K562 (cell line): ENCODE data around the gene HTR3E. TPM values are rescaled to one million over a fixed set of nuclear protein-coding genes. Genes with fewer than 3 reads are reported as not detected.

Source experiments
- ATAC-seq: fragments of 200-7000 bp; cut with Tn5 transposase; 3 replicates; pipeline ENCODE4 v1.9.1; 2020; ENCODE audit warnings: moderate library complexity
- BruUV-seq: library from RNA; stranded (reverse); fragments of 400-500 nt; replicated peaks from 2 replicates; lab custom pipeline; 2021; lab: Mats Ljungman, UMichigan
- CTCF ChIA-PET: fragments of 300-600 bp; formaldehyde crosslinking; extraction: SDS; loops from one replicate; lab custom pipeline; 2021; ENCODE audit warnings: low intra/inter-chr PET ratio; lab: Yijun Ruan, JAX
- POLR2A ChIA-PET: fragments of 300-600, 350-650 bp; sonication (Branson Sonifier 250); formaldehyde crosslinking; extraction: SDS; loops from one replicate; lab custom pipeline; 2021; ENCODE audit warnings: antibody characterized with exemption, inconsistent platforms; lab: Yijun Ruan, JAX
- DNase-seq, 4 experiments: peaks; one replicate each; pipeline versions ENCODE4 v3.0.0 to v3.0.0-alpha.2; 2011 to 2018; ENCODE audit warnings: low spot score in 3 of 4, mixed read lengths in 3 of 4; ENCODE audit errors: extremely low read depth in 1 of 4
- FAIRE-seq: peaks from 2 replicates; lab custom pipeline; 2011; peaks lifted over from hg19 to GRCh38; lab: Jason Lieb, UNC
- H2AFZ ChIP-seq: 2 replicates; pipeline ENCODE4 v1.6.0; 2011; ENCODE audit warnings: low read depth, low read length, control low read depth, inconsistent platforms
- H3K27ac ChIP-seq: fragments of 200-600 bp; 3 replicates; pipeline ENCODE4 v1.8.0; 2011; ENCODE audit warnings: low read depth, mild to moderate bottlenecking, control low read depth, inconsistent platforms, low read length, moderate library complexity, mixed read lengths; ENCODE audit errors: extremely low read depth
- H3K27me3 ChIP-seq, 2 experiments: fragments of 300-600 bp in 1 of 2; 2 replicates in 1 of 2; 3 replicates in 1 of 2; pipeline versions ENCODE4 v1.6.0 to v1.8.0; 2011; ENCODE audit warnings: inconsistent platforms in 2 of 2, low read length in 2 of 2, mild to moderate bottlenecking in 1 of 2, mixed read lengths in 1 of 2, moderate library complexity in 1 of 2; ENCODE audit not compliant: control insufficient read depth in 2 of 2, insufficient read depth in 2 of 2
- H3K36me3 ChIP-seq: fragments of 300-600 bp; 3 replicates; pipeline ENCODE4 v1.8.0; 2011; ENCODE audit warnings: mild to moderate bottlenecking, low read length, inconsistent platforms; ENCODE audit not compliant: control insufficient read depth, insufficient read depth
- H3K4me1 ChIP-seq, 2 experiments: fragments of 200-600 bp in 1 of 2; replicated peaks in 1 of 2; 2 replicates in 1 of 2; 3 replicates in 1 of 2; pipeline versions ENCODE4 v1.5.1 to v1.8.0; 2011; ENCODE audit warnings: inconsistent platforms in 2 of 2, low read length in 2 of 2, mild to moderate bottlenecking in 1 of 2, mixed read lengths in 1 of 2, moderate library complexity in 1 of 2; ENCODE audit not compliant: control insufficient read depth in 2 of 2, insufficient read depth in 2 of 2
- H3K4me2 ChIP-seq: 2 replicates; pipeline ENCODE4 v1.6.1; 2011; ENCODE audit warnings: low read length, control low read depth, inconsistent platforms, mixed read lengths; ENCODE audit not compliant: insufficient read depth
- H3K4me3 ChIP-seq: fragments of 200-600 bp; sonication (generic), shearing (Covaris generic); 2 replicates; pipeline ENCODE4 v1.5.1; 2016; ENCODE audit warnings: control low read depth, inconsistent platforms
- H3K79me2 ChIP-seq: fragments of 200-600 bp; 3 replicates; pipeline ENCODE4 v1.8.0; 2011; ENCODE audit warnings: low read length, inconsistent platforms; ENCODE audit not compliant: control insufficient read depth, insufficient read depth
- H3K9ac ChIP-seq, 2 experiments: 2 replicates each; pipeline versions ENCODE4 v1.6.0 to v1.6.1; 2011; ENCODE audit warnings: low read depth in 2 of 2, low read length in 2 of 2, control low read depth in 1 of 2, inconsistent platforms in 1 of 2, mild to moderate bottlenecking in 1 of 2, mixed read lengths in 1 of 2; ENCODE audit not compliant: insufficient read depth in 1 of 2
- H3K9me1 ChIP-seq: one replicate; pipeline ENCODE4 v1.6.0; 2011; ENCODE audit warnings: inconsistent platforms, mild to moderate bottlenecking, low read length, moderate library complexity; ENCODE audit not compliant: control insufficient read depth, insufficient read depth
- H3K9me3 ChIP-seq: replicated peaks from 2 replicates; pipeline ENCODE4 v1.5.1; 2011; ENCODE audit warnings: low read depth, low read length, inconsistent platforms; ENCODE audit not compliant: control insufficient read depth, insufficient read depth
- H4K20me1 ChIP-seq: replicated peaks from 2 replicates; pipeline ENCODE4 v1.6.1; 2011; ENCODE audit warnings: low read length, inconsistent platforms, mixed read lengths; ENCODE audit not compliant: control insufficient read depth, insufficient read depth
- ARNT ChIP-seq, 2 experiments: fragments of 450-650 bp; IDR thresholded peaks; 2 replicates each; pipeline ENCODE4 v1.6.1; 2016; ENCODE audit warnings: mild to moderate bottlenecking in 1 of 2
- MEIS2 ChIP-seq: fragments of 450-650 bp; IDR thresholded peaks from 2 replicates; pipeline ENCODE4 v1.6.1; 2014; ENCODE audit warnings: mild to moderate bottlenecking; ENCODE audit not compliant: partially characterized antibody
- NFRKB ChIP-seq: fragments of 450-650 bp; IDR thresholded peaks from 2 replicates; pipeline ENCODE4 v1.6.1; 2016; ENCODE audit warnings: low read depth
- RAD21 ChIP-seq, 2 experiments: fragments of 250-450 bp in 1 of 2; fragments of 450-650 bp in 1 of 2; sonication (Bioruptor Pico) in 1 of 2; formaldehyde crosslinking in 1 of 2; IDR thresholded peaks in 1 of 2; conservative IDR thresholded peaks in 1 of 2; 2 replicates each; pipeline versions ENCODE4 v1.4.0 to v1.8.0; 2020 to 2022; ENCODE audit warnings: mild to moderate bottlenecking in 2 of 2, moderate library complexity in 1 of 2
- SRSF1 ChIP-seq: fragments of 200-400 bp; formaldehyde crosslinking; IDR thresholded peaks from 2 replicates; pipeline ENCODE4 v1.6.1; 2017; ENCODE audit warnings: mild to moderate bottlenecking, low read depth, low read length, moderate library complexity
- ZFX ChIP-seq: sonication (generic); formaldehyde crosslinking; IDR thresholded peaks from 2 replicates; pipeline ENCODE4 v1.8.0; 2022; ENCODE audit warnings: mild to moderate bottlenecking, missing genetic modification reagents, moderate library complexity
- ZNF324 ChIP-seq: fragments of 250-450 bp; sonication (Bioruptor Pico); IDR thresholded peaks from 2 replicates; pipeline ENCODE4 v1.4.0; 2020; ENCODE audit warnings: mild to moderate bottlenecking
- ZNF445 ChIP-seq: fragments of 250-450 bp; sonication (Bioruptor Pico); IDR thresholded peaks from 2 replicates; pipeline ENCODE4 v1.4.0; 2020; ENCODE audit warnings: low read depth, mild to moderate bottlenecking, moderate library complexity
- WGBS: fragments of 100-300 bp; shearing (Covaris generic); methylation state at CpG from one replicate; pipeline ENCODE4 v1.1.6; 2016; ENCODE audit warnings: low coverage, mixed read lengths; ENCODE audit not compliant: insufficient coverage; ENCODE audit errors: missing lambda C conversion rate; 5-methylcytosine and 5-hydroxymethylcytosine counted together
- in situ Hi-C: fragments of 300-500 bp; cut with MboI; formaldehyde crosslinking; loops from 4 replicates; pipeline ENCODE4 v1.15.0; 2018; ENCODE audit warnings: inconsistent platforms, mixed read lengths
- intact Hi-C: fragments of 100-400 bp; cut with micrococcal nuclease; formaldehyde crosslinking; loops from 2 replicates; pipeline ENCODE4 v1.14.2; 2022
- polyA plus RNA-seq, 8 experiments: library from polyadenylated mRNA; depleted of rRNA in 4 of 8; stranded (reverse) in 5 of 8; unstranded in 3 of 8; fragments of >200 nt; fragmentation: Nextera tagmentation in 2 of 8; fragmentation: Illumina TruSeq in 1 of 8; extraction: Ambion mirVana in 2 of 8; extraction: Trizol in 1 of 8; gene quantifications; 2 replicates each; pipeline versions ENCODE4 v1.2.1 to v1.2.3, GENCODE V29; 2011 to 2014; ENCODE audit warnings: inconsistent platforms in 1 of 8, missing spikeins in 1 of 8
- total RNA-seq, 7 experiments: library from RNA; depleted of rRNA in 6 of 7; stranded (reverse); fragments of >200 nt in 6 of 7; fragmentation: Illumina TruSeq in 2 of 7; extraction: Trizol in 2 of 7; gene quantifications; 2 replicates each; pipeline versions ENCODE4 v1.2.1 to v1.2.3, GENCODE V29; 2011 to 2021; ENCODE audit warnings: low replicate concordance in 1 of 7
- TF ChIP-seq, protein P1 (sequence below), 2 experiments: IDR thresholded peaks in 1 of 2; conservative IDR thresholded peaks in 1 of 2; 2 replicates each; pipeline ENCODE4 v1.6.1; 2016; ENCODE audit warnings: low read depth in 2 of 2, mild to moderate bottlenecking in 1 of 2, missing compliant biosample characterization in 1 of 2, missing genetic modification characterization in 1 of 2, moderate library complexity in 1 of 2
- TF ChIP-seq, protein P2 (sequence below): IDR thresholded peaks from 2 replicates; pipeline ENCODE4 v1.6.1; 2014; ENCODE audit warnings: antibody characterized with exemption
- TF ChIP-seq, protein P3 (sequence below): fragments of 450-650 bp; IDR thresholded peaks from 2 replicates; pipeline ENCODE4 v1.6.1; 2016

HTR3E gene
- total and polyA plus RNA-seq, 9 of the 15 experiments (the other 6 are each of a cell fraction or from before 2014, with no cell fraction given), result not detected

DNA sequence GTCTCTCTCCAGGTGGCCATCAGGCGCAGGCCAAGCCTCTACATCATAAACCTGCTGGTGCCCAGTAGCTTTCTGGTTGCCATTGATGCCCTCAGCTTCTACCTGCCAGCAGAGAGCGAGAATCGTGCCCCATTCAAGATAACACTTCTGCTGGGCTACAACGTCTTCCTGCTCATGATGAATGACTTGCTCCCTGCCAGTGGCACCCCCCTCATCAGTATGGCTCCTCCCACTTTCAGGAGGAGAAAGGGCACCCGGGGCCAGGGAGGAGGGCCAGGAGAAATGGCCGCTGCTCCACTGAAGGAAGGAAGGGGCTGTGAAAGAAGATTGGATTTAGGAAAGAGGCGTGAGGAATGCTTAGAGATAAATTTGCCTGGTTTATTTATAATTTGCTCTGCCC, 37.4 kb upstream of the HTR3E start:
- no peak for TF ChIP-seq SRSF1
- TF ChIP-seq ZNF324 (CRISPR knock-in tag), result no peak
- no peak for TF ChIP-seq ZNF445 (CRISPR knock-in tag)
- peak; percentile 64 for TF ChIP-seq MEIS2
- TF ChIP-seq, protein P1, sequence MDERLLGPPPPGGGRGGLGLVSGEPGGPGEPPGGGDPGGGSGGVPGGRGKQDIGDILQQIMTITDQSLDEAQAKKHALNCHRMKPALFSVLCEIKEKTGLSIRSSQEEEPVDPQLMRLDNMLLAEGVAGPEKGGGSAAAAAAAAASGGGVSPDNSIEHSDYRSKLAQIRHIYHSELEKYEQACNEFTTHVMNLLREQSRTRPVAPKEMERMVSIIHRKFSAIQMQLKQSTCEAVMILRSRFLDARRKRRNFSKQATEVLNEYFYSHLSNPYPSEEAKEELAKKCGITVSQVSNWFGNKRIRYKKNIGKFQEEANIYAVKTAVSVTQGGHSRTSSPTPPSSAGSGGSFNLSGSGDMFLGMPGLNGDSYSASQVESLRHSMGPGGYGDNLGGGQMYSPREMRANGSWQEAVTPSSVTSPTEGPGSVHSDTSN (CRISPR knock-in tag; IDR thresholded peaks at IDR 0.05; ENCODE audit: low read depth), result no peak
- TF ChIP-seq, protein P1 (tag; conservative IDR thresholded peaks at IDR 0.05; ENCODE audit: low read depth), result peak; percentile 77
- TF ChIP-seq, protein P2, sequence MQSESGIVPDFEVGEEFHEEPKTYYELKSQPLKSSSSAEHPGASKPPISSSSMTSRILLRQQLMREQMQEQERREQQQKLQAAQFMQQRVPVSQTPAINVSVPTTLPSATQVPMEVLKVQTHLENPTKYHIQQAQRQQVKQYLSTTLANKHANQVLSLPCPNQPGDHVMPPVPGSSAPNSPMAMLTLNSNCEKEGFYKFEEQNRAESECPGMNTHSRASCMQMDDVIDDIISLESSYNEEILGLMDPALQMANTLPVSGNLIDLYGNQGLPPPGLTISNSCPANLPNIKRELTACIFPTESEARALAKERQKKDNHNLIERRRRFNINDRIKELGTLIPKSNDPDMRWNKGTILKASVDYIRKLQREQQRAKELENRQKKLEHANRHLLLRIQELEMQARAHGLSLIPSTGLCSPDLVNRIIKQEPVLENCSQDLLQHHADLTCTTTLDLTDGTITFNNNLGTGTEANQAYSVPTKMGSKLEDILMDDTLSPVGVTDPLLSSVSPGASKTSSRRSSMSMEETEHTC, result no peak
- no peak for TF ChIP-seq RAD21 (CRISPR knock-in tag; conservative IDR thresholded peaks at IDR 0.05 in 1 of 2, IDR thresholded peaks at IDR 0.05 in 1 of 2)
- no peak for TF ChIP-seq ZFX (CRISPR knock-in tag)
- no peak for TF ChIP-seq NFRKB
- no peak for TF ChIP-seq ARNT (IDR thresholded peaks at IDR 0.05)
- TF ChIP-seq, protein P3, sequence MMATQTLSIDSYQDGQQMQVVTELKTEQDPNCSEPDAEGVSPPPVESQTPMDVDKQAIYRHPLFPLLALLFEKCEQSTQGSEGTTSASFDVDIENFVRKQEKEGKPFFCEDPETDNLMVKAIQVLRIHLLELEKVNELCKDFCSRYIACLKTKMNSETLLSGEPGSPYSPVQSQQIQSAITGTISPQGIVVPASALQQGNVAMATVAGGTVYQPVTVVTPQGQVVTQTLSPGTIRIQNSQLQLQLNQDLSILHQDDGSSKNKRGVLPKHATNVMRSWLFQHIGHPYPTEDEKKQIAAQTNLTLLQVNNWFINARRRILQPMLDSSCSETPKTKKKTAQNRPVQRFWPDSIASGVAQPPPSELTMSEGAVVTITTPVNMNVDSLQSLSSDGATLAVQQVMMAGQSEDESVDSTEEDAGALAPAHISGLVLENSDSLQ, result peak; percentile 70
- Histone ChIP-seq H2AFZ (peak overlapping the region; percentile 7; the same call in 1 of the 2 replicates), H3K4me1 (no peaks in the 10 kb centered on the region; a peak in 2 of 5 replicates), H3K79me2 (no peaks in the 10 kb centered on the region), H3K36me3 (no peaks in the 10 kb centered on the region), H3K4me2 (no peak overlapping the region), H3K9me3 (no peaks in the 10 kb centered on the region), H4K20me1 (no peaks in the 10 kb centered on the region), H3K9me1 (no peaks in the 10 kb centered on the region), H3K4me3 (no peak overlapping the region), H3K27ac (no peak overlapping the region), H3K27me3 (peaks cover 5 to 16% of the 10 kb centered on the region in 2 experiments), H3K9ac (no peak overlapping the region)
- BruUV-seq, result no TSS peak
- DNase-seq (peak in 1 of 4 experiments; percentile 21), FAIRE-seq (no peak), ATAC-seq (peak; percentile 66)
- intact Hi-C loops (no loop called here), in situ Hi-C loops (no loop called here)
- 27% methylated on average over 7 of the region's 7 CpGs for WGBS
- CTCF ChIA-PET, result no interaction called here
- POLR2A ChIA-PET, result interaction anchor here (2.9 kb wide), 1 partner anchor 16 kb away, joined by 12 read pairs; no protein-coding TSS in a partner anchor
